Mammary epithelial cell (primary cell): ENCODE results near the gene CFAP20.

Experiments
- EZH2 ChIP-seq: IDR thresholded peaks from 2 replicates; pipeline ENCODE4 v1.6.1; 2012; ENCODE audit warnings: low read length, inconsistent platforms, borderline replicate concordance
- TF ChIP-seq, protein P1 (sequence below), 2 donors: IDR thresholded peaks in 1 of 2; conservative IDR thresholded peaks in 1 of 2; 2 replicates each; pipeline ENCODE4 v1.5.1; 2011 to 2012; ENCODE audit warnings: inconsistent platforms in 2 of 2, low read length in 2 of 2, mild to moderate bottlenecking in 2 of 2, control low read depth in 1 of 2, low read depth in 1 of 2; ENCODE audit not compliant: insufficient read depth in 1 of 2; ENCODE audit errors: extremely low read depth in 1 of 2

DNA sequence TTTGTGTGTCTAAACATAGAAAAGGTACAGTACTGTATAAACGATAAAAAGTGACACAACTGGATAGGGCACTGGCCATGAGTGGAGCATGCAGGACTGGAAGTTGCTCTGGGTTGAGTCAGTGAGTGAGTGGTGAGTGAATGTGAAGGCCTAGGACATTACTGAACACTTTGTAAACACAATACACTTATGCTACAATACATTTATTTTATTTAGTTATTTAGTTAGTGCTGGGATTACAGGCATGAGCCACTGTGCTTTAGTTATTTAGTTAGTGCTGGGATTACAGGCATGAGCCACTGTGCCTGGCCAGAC is 4.6 kb downstream of the CFAP20 start:
- TF ChIP-seq, protein P1, sequence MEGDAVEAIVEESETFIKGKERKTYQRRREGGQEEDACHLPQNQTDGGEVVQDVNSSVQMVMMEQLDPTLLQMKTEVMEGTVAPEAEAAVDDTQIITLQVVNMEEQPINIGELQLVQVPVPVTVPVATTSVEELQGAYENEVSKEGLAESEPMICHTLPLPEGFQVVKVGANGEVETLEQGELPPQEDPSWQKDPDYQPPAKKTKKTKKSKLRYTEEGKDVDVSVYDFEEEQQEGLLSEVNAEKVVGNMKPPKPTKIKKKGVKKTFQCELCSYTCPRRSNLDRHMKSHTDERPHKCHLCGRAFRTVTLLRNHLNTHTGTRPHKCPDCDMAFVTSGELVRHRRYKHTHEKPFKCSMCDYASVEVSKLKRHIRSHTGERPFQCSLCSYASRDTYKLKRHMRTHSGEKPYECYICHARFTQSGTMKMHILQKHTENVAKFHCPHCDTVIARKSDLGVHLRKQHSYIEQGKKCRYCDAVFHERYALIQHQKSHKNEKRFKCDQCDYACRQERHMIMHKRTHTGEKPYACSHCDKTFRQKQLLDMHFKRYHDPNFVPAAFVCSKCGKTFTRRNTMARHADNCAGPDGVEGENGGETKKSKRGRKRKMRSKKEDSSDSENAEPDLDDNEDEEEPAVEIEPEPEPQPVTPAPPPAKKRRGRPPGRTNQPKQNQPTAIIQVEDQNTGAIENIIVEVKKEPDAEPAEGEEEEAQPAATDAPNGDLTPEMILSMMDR (conservative IDR thresholded peaks at IDR 0.05 in 1 of 2, IDR thresholded peaks at IDR 0.05 in 1 of 2; ENCODE audit: extremely low read depth in 1 of 2, insufficient read depth in 1 of 2, low read depth in 1 of 2, low read length in 2 of 2), result no peak
- TF ChIP-seq EZH2, result no peak
